ENCODE measurements around the gene LARGE1. TPM values are rescaled to one million over a fixed set of nuclear protein-coding genes. Genes with fewer than 3 reads are reported as not detected.

LARGE1 gene
- total RNA-seq, 3 donors from 2014 or later, result 23.6 to 27.8 (median 26.1) TPM

DNA sequence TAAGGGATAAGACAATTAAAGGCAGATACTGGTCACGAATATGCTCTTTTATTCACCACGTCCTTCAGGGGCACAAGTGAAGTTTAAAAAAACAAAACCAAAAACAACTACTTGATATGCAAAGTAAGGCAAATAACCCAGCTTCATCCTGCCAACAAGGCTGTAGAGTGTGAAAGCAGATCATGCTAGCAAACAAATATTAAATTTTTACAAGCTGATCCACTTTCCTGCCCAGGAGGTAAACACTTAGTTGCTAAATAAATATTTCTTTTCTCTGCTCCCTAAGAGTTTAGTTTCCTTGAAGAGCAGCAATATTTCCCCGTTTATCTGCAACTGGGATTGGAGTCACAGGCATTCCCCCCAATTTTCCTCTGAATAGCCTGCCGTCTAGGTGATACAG, 300.2 kb downstream of the LARGE1 start:
- Histone ChIP-seq H3K9me3 (no peaks in the 10 kb centered on the region), H3K4me3 (no peak overlapping the region), H3K4me1 (no peaks in the 10 kb centered on the region), H3K36me3 (no peaks in the 10 kb centered on the region), H3K27ac (no peak overlapping the region), H3K27me3 (no peaks in the 10 kb centered on the region)
- no peak for DNase-seq (ENCODE audit: low spot score in 2 of 2)
- TF ChIP-seq POLR2A (IDR thresholded peaks at IDR 0.05) (no peak), CTCF (IDR thresholded peaks at IDR 0.05) (no peak), POLR2AphosphoS5 (IDR thresholded peaks at IDR 0.05) (no peak)
- intact Hi-C loops (cut with DNase I; ENCODE audit: low total_unique reads), result no loop called here

DNA sequence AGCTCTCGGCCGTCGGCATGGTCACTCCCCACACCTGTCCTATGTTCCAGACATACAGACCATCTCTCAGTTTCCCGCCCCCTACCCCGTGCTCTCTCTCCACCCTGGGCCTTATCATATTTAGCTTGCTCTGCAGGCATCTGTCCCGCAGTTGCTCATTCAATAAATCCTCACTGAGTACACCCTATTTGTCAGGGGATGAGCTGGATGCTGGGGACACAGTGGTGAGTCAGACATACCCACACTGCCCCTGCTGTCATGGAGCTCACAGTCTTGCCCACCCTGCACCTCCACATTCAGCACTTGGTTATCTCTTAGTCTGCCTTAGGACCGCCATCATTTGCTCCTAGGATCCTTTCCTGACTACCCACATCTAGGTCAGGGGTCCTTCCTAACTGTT, 313.8 kb downstream of the LARGE1 start:
- intact Hi-C loops (cut with DNase I; ENCODE audit: low total_unique reads), result loop anchor here (5.0 kb wide), 1 partner anchor 606 kb away; no protein-coding TSS in a partner anchor
- no peaks in the 10 kb centered on the region for H3K27me3 ChIP-seq
- TF ChIP-seq POLR2A (IDR thresholded peaks at IDR 0.05) (no peak), POLR2AphosphoS5 (IDR thresholded peaks at IDR 0.05) (no peak), CTCF (IDR thresholded peaks at IDR 0.05) (no peak)
- DNase-seq (ENCODE audit: low spot score in 2 of 2), result no peak
- no peaks in the 10 kb centered on the region for H3K4me1 ChIP-seq
- no peak overlapping the region for H3K4me3 ChIP-seq
- peaks cover 5 to 8% of the 10 kb centered on the region in 2 donors for H3K9me3 ChIP-seq
- no peaks in the 10 kb centered on the region for H3K36me3 ChIP-seq
- H3K27ac ChIP-seq, result no peak overlapping the region

DNA sequence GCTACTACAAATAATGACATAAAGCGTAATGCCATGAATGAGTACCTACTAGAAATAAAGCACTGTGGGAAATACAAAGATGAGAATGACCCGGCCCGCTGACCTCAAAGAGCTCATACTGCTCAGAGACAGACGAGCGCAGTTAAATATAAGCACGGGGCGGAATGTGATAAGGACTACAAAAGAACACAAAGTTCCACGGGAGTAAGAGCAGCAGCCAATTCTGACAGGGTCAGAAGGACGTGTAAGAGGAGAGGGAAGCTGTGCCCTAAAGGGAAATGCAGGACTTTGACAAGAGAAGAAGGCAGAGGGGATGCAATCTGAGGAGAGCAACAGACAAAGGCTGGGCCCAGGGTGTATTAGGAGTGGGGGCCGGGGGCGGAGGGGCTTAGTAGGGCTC, 314.6 kb downstream of the LARGE1 start:
- Histone ChIP-seq H3K9me3 (peaks cover 1 to 2% of the 10 kb centered on the region in 2 donors), H3K4me1 (no peaks in the 10 kb centered on the region), H3K36me3 (no peaks in the 10 kb centered on the region), H3K27me3 (no peaks in the 10 kb centered on the region), H3K4me3 (no peak overlapping the region), H3K27ac (no peak overlapping the region)
- DNase-seq (ENCODE audit: low spot score in 2 of 2), result no peak
- no peak for TF ChIP-seq CTCF (IDR thresholded peaks at IDR 0.05)
- no peak for TF ChIP-seq POLR2AphosphoS5 (IDR thresholded peaks at IDR 0.05)
- TF ChIP-seq POLR2A (IDR thresholded peaks at IDR 0.05), result no peak
- intact Hi-C loops (cut with DNase I; ENCODE audit: low total_unique reads), result loop anchor here (5.0 kb wide), 1 partner anchor 607 kb away; no protein-coding TSS in a partner anchor

- Histone ChIP-seq H3K9me3 (no peaks in the 10 kb centered on the region), H3K4me3 (no peak overlapping the region), H3K27me3 (no peaks in the 10 kb centered on the region), H3K4me1 (no peaks in the 10 kb centered on the region), H3K27ac (no peak overlapping the region), H3K36me3 (no peaks in the 10 kb centered on the region)
- TF ChIP-seq POLR2AphosphoS5 (IDR thresholded peaks at IDR 0.05) (no peak), CTCF (IDR thresholded peaks at IDR 0.05) (no peak), POLR2A (IDR thresholded peaks at IDR 0.05) (no peak)
- no peak for DNase-seq (ENCODE audit: low spot score in 2 of 2)
- intact Hi-C loops (cut with DNase I; ENCODE audit: low total_unique reads), result loop anchor here (5.0 kb wide), 1 partner anchor 607 kb away; no protein-coding TSS in a partner anchor
Measured at GRCh38 chr22:33605221-33605620, 315.1 kb downstream of the LARGE1 start.

DNA sequence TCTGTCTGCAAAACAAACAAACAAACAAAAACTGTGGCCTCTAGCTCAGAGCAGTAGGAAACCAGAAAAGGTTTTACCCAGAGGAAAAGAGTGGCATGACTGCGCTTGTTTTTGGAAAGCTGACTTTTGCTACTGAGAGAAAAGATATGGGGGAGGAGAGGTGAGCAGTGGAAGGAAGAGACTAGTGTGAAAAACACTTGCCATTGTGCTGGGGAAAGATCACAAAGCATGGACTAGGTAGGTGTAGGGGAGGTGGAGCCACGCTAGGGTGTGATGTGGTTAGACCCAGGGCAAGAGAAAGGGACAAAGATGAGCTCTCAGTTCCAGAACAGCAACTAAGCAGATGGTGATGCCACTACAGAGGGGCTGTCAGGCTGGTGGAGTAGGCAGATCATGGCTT, 319.2 kb downstream of the LARGE1 start:
- H3K27me3 ChIP-seq, result no peaks in the 10 kb centered on the region
- TF ChIP-seq POLR2AphosphoS5 (IDR thresholded peaks at IDR 0.05), result no peak
- no peak for TF ChIP-seq CTCF (IDR thresholded peaks at IDR 0.05)
- TF ChIP-seq POLR2A (IDR thresholded peaks at IDR 0.05), result no peak

More for the DNA sequence above, 319.2 kb downstream of the LARGE1 start:
- no peaks in the 10 kb centered on the region for H3K36me3 ChIP-seq
- H3K27ac ChIP-seq, result no peak overlapping the region
- H3K4me3 ChIP-seq, result no peak overlapping the region
- intact Hi-C loops (cut with DNase I; ENCODE audit: low total_unique reads), result no loop called here
- no peaks in the 10 kb centered on the region for H3K9me3 ChIP-seq
- no peaks in the 10 kb centered on the region for H3K4me1 ChIP-seq
- DNase-seq (ENCODE audit: low spot score in 2 of 2), result no peak
